ENCODE data around the gene MARCOL. TPM values are rescaled to one million over a fixed set of nuclear protein-coding genes. Genes with fewer than 3 reads are reported as not detected.
A peak's percentile ranks its signal among the peaks of the same experiment; 100 is the strongest.
"Not testable (repeated sequence)": the region's sequence is repeated elsewhere in the genome, so short reads cannot be mapped to it uniquely, and the experiment has no call there.

MARCOL gene
- total RNA-seq, 2 donors from 2014 or later: not detected

DNA sequence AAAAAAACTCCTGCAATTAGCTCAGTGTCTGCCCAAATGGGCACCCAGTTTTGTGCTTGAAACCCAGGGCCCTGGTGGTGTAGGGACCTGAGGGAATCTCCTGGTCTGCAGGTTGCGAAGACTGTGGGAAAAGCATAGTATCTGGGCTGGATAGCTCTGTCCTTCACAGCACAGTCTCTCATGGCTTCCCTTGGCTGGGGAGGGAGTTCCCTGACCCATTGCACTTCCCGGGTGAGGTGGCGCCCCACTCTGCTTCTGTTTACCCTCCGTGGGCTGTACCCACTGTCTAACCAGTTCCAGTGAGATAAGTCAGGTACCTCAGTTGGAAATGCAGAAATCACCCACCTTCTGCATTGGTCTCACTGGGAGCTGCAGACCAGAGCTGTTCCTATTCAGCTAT is 43.0 kb downstream of the MARCOL start:
- not testable (repeated sequence) for H3K4me1 Mint-ChIP-seq (ENCODE audit: low read depth); H3K4me3 Mint-ChIP-seq; H3K9me3 Mint-ChIP-seq; ATAC-seq (replicated peaks in 1 of 2); DNase-seq; H3K27ac Mint-ChIP-seq
- Mint-ChIP-seq H3K27me3 (ENCODE audit: low read depth) (peaks cover 13% of the 10 kb centered on the region), H3K36me3 (ENCODE audit: insufficient read depth in 2 of 2) (peaks cover 6 to 10% of the 10 kb centered on the region in 2 donors)

DNA sequence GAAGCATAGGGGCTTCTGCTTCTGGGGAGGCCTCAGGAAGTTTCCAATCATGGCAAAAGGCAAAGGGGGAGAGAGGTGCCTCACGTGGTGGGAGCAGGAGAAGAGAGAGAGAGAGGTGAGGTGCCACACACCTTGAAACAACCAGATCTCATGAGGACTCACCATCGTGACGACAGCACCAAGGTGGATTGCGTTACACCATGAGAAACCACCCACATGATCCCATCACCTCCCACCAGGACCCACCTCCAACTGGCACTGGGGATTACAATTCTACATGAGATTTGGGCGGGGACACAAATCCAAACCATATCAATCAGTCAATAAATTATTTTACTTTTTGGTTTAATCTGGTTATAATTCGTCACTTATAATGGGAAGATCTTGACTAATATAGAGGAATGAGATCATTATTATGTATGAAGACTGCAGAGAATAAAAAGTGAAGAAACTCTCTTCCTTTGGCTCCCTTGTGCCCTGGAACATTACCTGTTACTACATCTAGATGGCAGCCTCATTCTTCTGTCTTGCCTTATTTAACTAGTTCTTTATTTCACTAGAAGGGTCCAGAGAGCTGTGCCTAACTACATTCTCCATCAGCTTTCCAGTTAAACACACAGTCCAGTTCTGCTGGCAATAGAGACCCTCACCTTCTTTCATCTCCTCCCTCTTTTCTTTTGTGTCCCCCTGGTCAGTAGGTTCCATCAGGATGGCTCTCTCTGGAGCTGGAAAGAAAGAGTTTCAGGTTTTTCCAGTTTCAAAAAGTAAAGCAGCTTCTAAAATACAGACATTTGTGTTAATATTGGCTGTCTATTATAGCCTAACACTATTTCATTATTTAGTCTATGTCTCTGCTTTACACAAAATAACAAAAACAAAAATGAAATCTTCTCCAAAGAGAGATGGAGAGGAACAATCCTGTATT is 52.2 kb downstream of the MARCOL start:
- Mint-ChIP-seq H3K4me3 (no peak overlapping the region), H3K27me3 (ENCODE audit: low read depth) (no peaks in the 10 kb centered on the region), H3K27ac (no peak overlapping the region), H3K36me3 (ENCODE audit: insufficient read depth in 2 of 2) (no peaks in the 10 kb centered on the region), H3K4me1 (ENCODE audit: low read depth) (no peaks in the 10 kb centered on the region), H3K9me3 (no peaks in the 10 kb centered on the region)
- DNase-seq: no peak
- ATAC-seq (replicated peaks in 1 of 2): peak in 1 of 2 donors; percentile 44

Other genes with a start within 250 kb of the MARCOL start
- gene SPINK5, start 174.5 kb upstream of the MARCOL start, total RNA-seq: not detected
- gene SPINK14, start 70.0 kb upstream of the MARCOL start, total RNA-seq: not detected
- gene SPINK6, start 35.5 kb upstream of the MARCOL start, total RNA-seq: not detected
- not detected for gene SPINK13, start 30.3 kb downstream of the MARCOL start, total RNA-seq
- not detected for gene SPINK7, start 73.9 kb downstream of the MARCOL start, total RNA-seq
- not detected for gene SPINK9, start 97.0 kb downstream of the MARCOL start, total RNA-seq
- 10 to 100 TPM; 62.8 to 68.5 TPM for gene FBXO38, start 145.4 kb downstream of the MARCOL start, total RNA-seq

All from activated T-cell treated with anti-CD3 and anti-CD28 coated beads, Interleukin-2, amount 50 U/mL, for 72 hours (primary cell).